Peyer's patch (tissue), 4 donors: Measurements from ENCODE around the gene SLC23A1.

Source experiments
- CTCF ChIP-seq, 6 experiments: fragments of 450-650 bp in 4 of 6; fragments of 200-600 bp in 2 of 6; sonication (generic) in 1 of 6; IDR thresholded peaks; one replicate each; pipeline ENCODE4 v1.5.1; 2017 to 2019; ENCODE audit warnings: antibody characterized with exemption in 6 of 6, mild to moderate bottlenecking in 3 of 6, moderate library complexity in 1 of 6
- POLR2A ChIP-seq, 2 donors: fragments of 450-650 bp; IDR thresholded peaks; one replicate each; pipeline ENCODE4 v1.5.1; 2017; ENCODE audit warnings: antibody characterized with exemption in 2 of 2, mild to moderate bottlenecking in 2 of 2, moderate library complexity in 2 of 2

- TF ChIP-seq POLR2A (IDR thresholded peaks at IDR 0.05) (no peak), CTCF (IDR thresholded peaks at IDR 0.05) (no peak)
These were observed 28.9 kb downstream of the SLC23A1 start for GRCh38 chr5:139354186-139354585.
